HFF-Myc (cell line): ENCODE data around the gene MICAL2.

Experiments used
- DNase-seq: peaks from one replicate; pipeline ENCODE4 v3.0.0-alpha.2; 2011; ENCODE audit warnings: low read depth; ENCODE audit errors: extremely low read depth
- H3K4me3 ChIP-seq: replicated peaks from 2 replicates; pipeline ENCODE4 v1.5.1; 2011; ENCODE audit warnings: low read depth, mild to moderate bottlenecking, control low read depth, low read length
- CTCF ChIP-seq: IDR thresholded peaks from 2 replicates; pipeline ENCODE4 v1.5.1; 2012; ENCODE audit warnings: mild to moderate bottlenecking, low read depth, low read length, control low read depth; ENCODE audit errors: missing control alignments

Gene MICAL2

GRCh38 chr11:12179531-12179930, 69.1 kb downstream of the MICAL2 start:
- no peak for DNase-seq
- TF ChIP-seq CTCF, result no peak
- no peak overlapping the region for H3K4me3 ChIP-seq

- no peak for DNase-seq
- TF ChIP-seq CTCF, result no peak
- no peak overlapping the region for H3K4me3 ChIP-seq
Observed at GRCh38 chr11:12180257-12181205, 70.1 kb downstream of the MICAL2 start.

DNA sequence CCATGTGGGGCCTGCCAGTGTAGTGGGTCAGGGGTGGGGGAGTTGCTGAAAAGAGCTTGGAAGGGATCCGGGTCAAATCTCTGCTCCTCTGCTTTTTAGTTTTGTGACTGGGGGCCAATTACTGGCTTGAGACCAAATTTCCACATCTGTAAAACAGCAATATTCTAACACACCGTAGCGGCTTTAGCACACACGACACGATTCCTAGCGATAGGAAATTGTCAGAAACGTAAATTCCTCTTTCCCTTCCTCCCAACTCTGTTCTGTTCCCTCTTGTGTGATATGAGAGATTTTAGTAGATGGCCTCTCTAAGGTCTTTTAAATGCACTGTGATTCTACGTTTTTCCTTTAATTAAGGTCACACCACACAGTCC, 71.9 kb downstream of the MICAL2 start:
- H3K4me3 ChIP-seq, result peak overlapping the region; percentile 19; the same call in 1 of the 2 replicates
- DNase-seq, result no peak
- TF ChIP-seq CTCF, result no peak

- peak; percentile 92 for DNase-seq
- H3K4me3 ChIP-seq, result peak overlapping the region; percentile 19; the same call in 1 of the 2 replicates
- TF ChIP-seq CTCF, result no peak
Observed at GRCh38 chr11:12182676-12183541, 72.5 kb downstream of the MICAL2 start.

GRCh38 chr11:12183827-12184620, 73.6 kb downstream of the MICAL2 start:
- no peak overlapping the region for H3K4me3 ChIP-seq
- no peak for DNase-seq
- no peak for TF ChIP-seq CTCF

GRCh38 chr11:12184699-12185098, 74.3 kb downstream of the MICAL2 start:
- no peak for TF ChIP-seq CTCF
- no peak for DNase-seq
- H3K4me3 ChIP-seq, result no peak overlapping the region
